Lung (tissue), 12 donors: ENCODE results near the gene DKK3. TPM values are rescaled to one million over a fixed set of nuclear protein-coding genes. Genes with fewer than 3 reads are reported as not detected.

ENCODE experiments used
- ATAC-seq: fragments of 200-7000 bp; cut with Tn5 transposase; one replicate; pipeline ENCODE4 v1.9.1; 2020; ENCODE audit warnings: moderate number of reproducible peaks; ENCODE audit not compliant: insufficient read depth, low FRiP score
- DNase-seq, 3 donors: peaks; one replicate each; pipeline ENCODE4 v3.0.0-alpha.2; 2013 to 2017
- H3K27ac ChIP-seq, 2 donors: one replicate each; pipeline ENCODE4 v1.5.1; 2013; ENCODE audit warnings: mild to moderate bottlenecking in 2 of 2, moderate library complexity in 2 of 2, control low read depth in 1 of 2, inconsistent platforms in 1 of 2, low read depth in 1 of 2, low read length in 1 of 2
- H3K27me3 ChIP-seq, 3 donors: one replicate each; pipeline ENCODE4 v1.5.1; 2013; ENCODE audit warnings: low read length in 2 of 3; ENCODE audit not compliant: control insufficient read depth in 3 of 3, insufficient read depth in 3 of 3
- H3K36me3 ChIP-seq, 4 donors: one replicate each; pipeline ENCODE4 v1.5.1; 2013; ENCODE audit warnings: low read length in 4 of 4, mild to moderate bottlenecking in 1 of 4, moderate library complexity in 1 of 4; ENCODE audit not compliant: control insufficient read depth in 4 of 4, insufficient read depth in 4 of 4
- H3K4me1 ChIP-seq, 5 donors: one replicate each; pipeline ENCODE4 v1.5.1; 2013; ENCODE audit warnings: low read length in 5 of 5, mild to moderate bottlenecking in 2 of 5, moderate library complexity in 1 of 5; ENCODE audit not compliant: control insufficient read depth in 5 of 5, insufficient read depth in 5 of 5
- H3K4me3 ChIP-seq: one replicate; pipeline ENCODE4 v1.5.1; 2013; ENCODE audit warnings: mild to moderate bottlenecking, control low read depth, moderate library complexity
- H3K9ac ChIP-seq, 2 donors: one replicate each; pipeline ENCODE4 v1.5.1; 2013; ENCODE audit warnings: low read length in 2 of 2, control low read depth in 1 of 2; ENCODE audit not compliant: insufficient read depth in 1 of 2
- H3K9me3 ChIP-seq, 4 donors: one replicate each; pipeline ENCODE4 v1.5.1; 2013; ENCODE audit warnings: low read length in 3 of 4, mild to moderate bottlenecking in 1 of 4, moderate library complexity in 1 of 4; ENCODE audit not compliant: control insufficient read depth in 4 of 4, insufficient read depth in 3 of 4
- WGBS, 2 donors: extraction: QIAGEN DNeasy Blood & Tissue Kit; methylation state at CpG; one replicate each; pipeline ENCODE4 v1.1.7; 2013; 5-methylcytosine and 5-hydroxymethylcytosine counted together
- polyA plus RNA-seq, 2 donors: library from polyadenylated mRNA; stranded (reverse); fragments of 200-250 nt; gene quantifications; one replicate each; pipeline ENCODE4 v1.2.1, GENCODE V29; 2013
- total RNA-seq, 2 donors: library from RNA; depleted of rRNA in 1 of 2; stranded (reverse); fragments of >200 nt in 1 of 2; gene quantifications; one replicate each; pipeline ENCODE4 v1.2.1, GENCODE V29; 2014 to 2021
- TF ChIP-seq, protein P1 (sequence below): IDR thresholded peaks from 2 replicates; pipeline ENCODE4 v1.5.1; 2012; ENCODE audit warnings: mild to moderate bottlenecking; ENCODE audit errors: control extremely low read depth, extremely low read depth
- donor health status: control.
- donor health status: control.
- donor health status: Bipolar disorder and iron deficiency.
- donor health status: healthy.
- donor health status: DM: yes; HTN: yes; CAD: no.

Gene DKK3
- total and polyA plus RNA-seq, 4 donors, result 45.3 to 121 (median 94.5) TPM

DNA sequence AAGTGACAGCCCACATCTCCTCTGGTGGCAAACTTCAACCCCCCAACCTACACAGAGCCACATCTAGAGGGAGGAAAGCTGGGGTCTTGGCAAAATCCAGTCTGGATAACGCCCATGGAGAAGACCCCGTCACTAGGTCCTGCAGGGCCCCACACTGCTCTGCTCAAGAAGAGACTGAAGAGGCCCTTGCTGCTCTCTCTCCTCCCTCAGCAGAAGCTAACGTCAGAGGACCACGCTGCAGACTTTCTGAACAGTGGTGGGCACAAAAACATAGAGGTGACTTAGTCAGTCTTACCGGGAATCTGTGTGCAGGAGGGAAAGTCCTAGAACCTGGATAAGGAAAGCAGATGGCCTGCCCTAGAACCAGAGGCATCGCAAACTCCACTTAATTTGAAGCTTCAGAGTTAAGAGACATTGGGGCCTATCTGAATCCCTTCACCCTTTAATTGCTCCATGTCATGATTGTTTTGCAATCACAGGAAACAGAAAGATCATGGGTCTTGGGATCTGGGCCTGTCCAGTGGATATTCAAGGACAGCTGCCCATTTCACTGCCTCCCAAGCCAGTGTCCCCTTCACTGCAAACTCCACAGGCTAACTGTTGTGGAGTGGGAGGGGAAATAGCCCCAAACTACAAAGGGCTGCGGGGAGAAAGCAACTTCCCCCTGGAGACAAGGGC, 1.7 kb downstream of the DKK3 start:
- Histone ChIP-seq H3K36me3 (peaks cover 0 to 15% (median 5%) of the 10 kb centered on the region in 4 donors), H3K27ac (peak overlapping the region in 1 of 2 donors; percentile 78), H3K4me3 (no peak overlapping the region), H3K9me3 (peaks cover 0 to 4% (median 0%) of the 10 kb centered on the region in 4 donors), H3K4me1 (peaks cover 4 to 37% (median 9%) of the 10 kb centered on the region in 5 donors), H3K27me3 (peaks cover 0 to 8% (median 3%) of the 10 kb centered on the region in 3 donors), H3K9ac (no peak overlapping the region)
- DNase-seq, result peak in 1 of 3 donors; percentile 48
- TF ChIP-seq, protein P1, sequence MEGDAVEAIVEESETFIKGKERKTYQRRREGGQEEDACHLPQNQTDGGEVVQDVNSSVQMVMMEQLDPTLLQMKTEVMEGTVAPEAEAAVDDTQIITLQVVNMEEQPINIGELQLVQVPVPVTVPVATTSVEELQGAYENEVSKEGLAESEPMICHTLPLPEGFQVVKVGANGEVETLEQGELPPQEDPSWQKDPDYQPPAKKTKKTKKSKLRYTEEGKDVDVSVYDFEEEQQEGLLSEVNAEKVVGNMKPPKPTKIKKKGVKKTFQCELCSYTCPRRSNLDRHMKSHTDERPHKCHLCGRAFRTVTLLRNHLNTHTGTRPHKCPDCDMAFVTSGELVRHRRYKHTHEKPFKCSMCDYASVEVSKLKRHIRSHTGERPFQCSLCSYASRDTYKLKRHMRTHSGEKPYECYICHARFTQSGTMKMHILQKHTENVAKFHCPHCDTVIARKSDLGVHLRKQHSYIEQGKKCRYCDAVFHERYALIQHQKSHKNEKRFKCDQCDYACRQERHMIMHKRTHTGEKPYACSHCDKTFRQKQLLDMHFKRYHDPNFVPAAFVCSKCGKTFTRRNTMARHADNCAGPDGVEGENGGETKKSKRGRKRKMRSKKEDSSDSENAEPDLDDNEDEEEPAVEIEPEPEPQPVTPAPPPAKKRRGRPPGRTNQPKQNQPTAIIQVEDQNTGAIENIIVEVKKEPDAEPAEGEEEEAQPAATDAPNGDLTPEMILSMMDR, result no peak
- WGBS, 2 donors, result 91 to 95% methylated on average over 7 of the region's 7 CpGs
- ATAC-seq, result no peak

DNA sequence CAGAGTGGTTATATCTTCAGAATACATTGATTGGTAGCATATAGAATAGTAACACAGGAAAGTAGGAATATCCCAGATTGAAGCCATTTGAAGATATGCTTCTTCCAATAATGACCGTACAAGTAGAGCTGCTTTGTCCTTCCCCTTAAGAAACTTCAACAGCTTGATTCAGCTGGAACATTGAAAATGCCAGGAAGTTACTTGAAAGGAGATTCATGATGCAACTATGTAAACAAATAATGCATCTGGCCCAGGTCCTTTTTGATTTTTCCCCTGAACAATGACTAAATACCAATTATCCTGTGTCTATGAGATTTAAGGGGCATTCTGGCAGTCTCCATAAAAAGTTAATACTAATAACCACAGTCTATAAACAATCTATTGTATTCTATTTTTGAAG, 3.0 kb downstream of the DKK3 start:
- peaks cover 0 to 7% (median 3%) of the 10 kb centered on the region in 3 donors for H3K27me3 ChIP-seq
- H3K4me1 ChIP-seq, result peaks cover 4 to 37% (median 9%) of the 10 kb centered on the region in 5 donors
- DNase-seq, result peak in 2 of 3 donors; percentile 80 to 88
- 45 to 69% methylated on average over 1 of the region's 1 CpG for WGBS, 2 donors
- ATAC-seq, result no peak
- H3K4me3 ChIP-seq, result no peak overlapping the region
- peaks cover 0 to 4% (median 0%) of the 10 kb centered on the region in 4 donors for H3K9me3 ChIP-seq
- H3K9ac ChIP-seq, result no peak overlapping the region
- TF ChIP-seq, protein P1, result no peak
- H3K27ac ChIP-seq, result no peak overlapping the region
- peaks cover 2 to 27% (median 11%) of the 10 kb centered on the region in 4 donors for H3K36me3 ChIP-seq

DNA sequence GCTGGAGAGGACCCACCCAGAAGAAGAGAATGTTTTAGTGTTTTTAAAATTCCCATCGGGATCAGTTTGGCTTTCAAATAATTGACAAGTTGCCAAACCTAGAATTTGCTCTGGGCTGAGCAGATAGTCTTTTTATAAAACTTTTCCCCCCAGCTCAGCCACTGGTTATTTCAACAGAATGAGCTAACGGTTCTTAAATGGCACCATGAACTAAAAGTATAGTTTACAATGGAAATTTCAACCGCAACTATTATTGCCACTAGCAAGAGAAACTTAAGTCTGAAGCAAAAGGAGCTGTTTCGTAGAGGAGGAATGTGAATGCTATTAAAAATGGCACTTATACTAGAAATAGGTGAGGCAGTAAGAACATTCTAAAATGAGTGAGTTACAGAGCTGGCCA, 3.4 kb downstream of the DKK3 start:
- ATAC-seq (no peak), DNase-seq (no peak)
- WGBS, 2 donors, result 79 to 85% methylated on average over 4 of the region's 4 CpGs
- Histone ChIP-seq H3K9ac (no peak overlapping the region), H3K36me3 (peaks cover 2 to 28% (median 11%) of the 10 kb centered on the region in 4 donors), H3K27ac (no peak overlapping the region), H3K27me3 (peaks cover 0 to 3% (median 3%) of the 10 kb centered on the region in 3 donors), H3K4me1 (peaks cover 4 to 37% (median 9%) of the 10 kb centered on the region in 5 donors), H3K4me3 (no peak overlapping the region), H3K9me3 (peaks cover 0 to 4% (median 0%) of the 10 kb centered on the region in 4 donors)
- TF ChIP-seq, protein P1, result no peak
